Body of pancreas (tissue), 4 donors: Measurements from ENCODE around the gene TEX26. TPM values are rescaled to one million over a fixed set of nuclear protein-coding genes. Genes with fewer than 3 reads are reported as not detected.

Source experiments
- ATAC-seq: fragments of 150-250 bp; one replicate; pipeline ENCODE4 v1.9.1; 2016
- DNase-seq, 4 donors: peaks; one replicate each; pipeline ENCODE4 v3.0.0-alpha.2; 2019
- H3K27ac ChIP-seq, 4 donors: fragments of 200-600 bp; sonication (generic); 1 replicate in 3 of 4; 2 replicates in 1 of 4; pipeline versions ENCODE4 v1.5.1 to v1.6.1; 2016 to 2019; ENCODE audit warnings: mild to moderate bottlenecking in 1 of 4, mixed read lengths in 1 of 4, moderate library complexity in 1 of 4
- H3K27me3 ChIP-seq, 2 donors: fragments of 200-600 bp; sonication (generic); one replicate each; pipeline ENCODE4 v1.6.0; 2016; ENCODE audit warnings: mild to moderate bottlenecking in 1 of 2
- H3K36me3 ChIP-seq, 2 donors: fragments of 200-600 bp; sonication (generic); replicated peaks in 1 of 2; 2 replicates each; pipeline ENCODE4 v1.5.1; 2016; ENCODE audit warnings: low read depth in 2 of 2; ENCODE audit not compliant: insufficient read depth in 1 of 2
- H3K4me1 ChIP-seq: fragments of 200-600 bp; sonication (generic); one replicate; pipeline ENCODE4 v1.6.0; 2016
- H3K4me3 ChIP-seq, 2 donors: fragments of 200-600 bp; sonication (generic); 1 replicate in 1 of 2; 2 replicates in 1 of 2; pipeline ENCODE4 v1.5.1; 2016 to 2019
- H3K9me3 ChIP-seq, 3 donors: fragments of 200-600 bp; sonication (generic); 1 replicate in 2 of 3; 2 replicates in 1 of 3; pipeline ENCODE4 v1.5.1; 2016
- POLR2A ChIP-seq, 3 donors: fragments of 450-650 bp; IDR thresholded peaks; one replicate each; pipeline ENCODE4 v1.6.1; 2016; ENCODE audit warnings: antibody characterized with exemption in 3 of 3, mild to moderate bottlenecking in 2 of 3
- WGBS, 2 donors: methylation state at CpG; one replicate each; pipeline ENCODE4 v1.1.5; 2017; 5-methylcytosine and 5-hydroxymethylcytosine counted together
- intact Hi-C: fragments of 100-400 bp; cut with DNase I; formaldehyde crosslinking; loops from one replicate; pipeline ENCODE4 v1.15.1; 2023
- total RNA-seq, 2 donors: library from RNA; depleted of rRNA; stranded (reverse); fragments of >200 nt; gene quantifications; one replicate each; pipeline ENCODE4 v1.1.0, GENCODE V29; 2016
- TF ChIP-seq, protein P1 (sequence below), 7 experiments: fragments of 450-650 bp in 4 of 7; fragments of 200-600 bp in 3 of 7; sonication (generic) in 3 of 7; IDR thresholded peaks; one replicate each; pipeline ENCODE4 v1.5.1; 2016 to 2019; ENCODE audit warnings: antibody characterized with exemption in 7 of 7

The TEX26 gene
- total RNA-seq, 2 donors from 2014 or later, result not detected

DNA sequence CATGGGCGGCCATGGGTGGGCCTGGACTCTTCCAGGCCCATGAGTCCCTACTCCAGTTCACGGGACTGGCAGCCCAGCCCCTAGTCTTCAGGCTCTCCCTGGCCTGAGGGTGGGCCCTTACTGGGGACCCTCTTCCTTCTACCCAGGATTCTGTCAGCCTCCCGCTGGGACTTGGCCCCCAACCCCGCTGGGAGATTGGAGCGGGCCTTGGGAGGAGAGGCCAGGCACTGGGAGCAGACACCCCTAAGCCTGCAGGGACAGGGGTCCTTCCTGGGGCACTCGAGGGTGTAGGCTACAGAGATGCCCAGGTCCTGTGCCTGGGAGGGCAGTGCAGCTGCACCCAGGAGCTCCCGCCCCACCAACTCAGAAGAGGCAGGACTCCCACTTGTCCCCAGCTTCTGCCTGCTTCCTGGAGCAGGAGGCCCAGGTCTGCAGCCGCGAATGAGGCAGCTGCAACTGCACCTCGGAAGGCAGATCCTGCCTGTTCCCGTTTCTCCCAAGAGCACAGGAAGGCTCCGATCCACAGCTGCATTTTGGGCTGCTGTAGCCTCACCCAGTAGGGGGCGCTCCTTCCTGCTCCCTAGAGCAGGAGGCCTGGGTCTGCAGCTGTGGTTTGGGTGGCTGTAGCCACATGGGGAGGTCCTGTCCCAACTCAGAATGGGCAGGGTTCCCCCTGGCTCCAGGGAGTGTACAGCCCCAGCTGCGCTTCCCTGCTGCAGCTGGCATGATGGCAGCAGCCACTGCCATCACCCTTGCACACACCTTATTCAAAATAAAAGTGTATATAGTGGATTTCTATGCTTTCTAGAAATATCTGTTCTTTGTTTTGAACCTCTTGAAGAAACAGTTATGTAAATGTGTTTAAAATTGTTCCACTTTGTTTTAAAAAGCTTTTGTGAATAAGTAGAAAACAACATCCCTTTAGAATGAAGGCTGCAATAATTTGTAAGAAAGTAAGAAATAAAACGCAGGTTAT, 46.8 kb downstream of the TEX26 start:
- TF ChIP-seq POLR2A (IDR thresholded peaks at IDR 0.05), result no peak
- TF ChIP-seq, protein P1, sequence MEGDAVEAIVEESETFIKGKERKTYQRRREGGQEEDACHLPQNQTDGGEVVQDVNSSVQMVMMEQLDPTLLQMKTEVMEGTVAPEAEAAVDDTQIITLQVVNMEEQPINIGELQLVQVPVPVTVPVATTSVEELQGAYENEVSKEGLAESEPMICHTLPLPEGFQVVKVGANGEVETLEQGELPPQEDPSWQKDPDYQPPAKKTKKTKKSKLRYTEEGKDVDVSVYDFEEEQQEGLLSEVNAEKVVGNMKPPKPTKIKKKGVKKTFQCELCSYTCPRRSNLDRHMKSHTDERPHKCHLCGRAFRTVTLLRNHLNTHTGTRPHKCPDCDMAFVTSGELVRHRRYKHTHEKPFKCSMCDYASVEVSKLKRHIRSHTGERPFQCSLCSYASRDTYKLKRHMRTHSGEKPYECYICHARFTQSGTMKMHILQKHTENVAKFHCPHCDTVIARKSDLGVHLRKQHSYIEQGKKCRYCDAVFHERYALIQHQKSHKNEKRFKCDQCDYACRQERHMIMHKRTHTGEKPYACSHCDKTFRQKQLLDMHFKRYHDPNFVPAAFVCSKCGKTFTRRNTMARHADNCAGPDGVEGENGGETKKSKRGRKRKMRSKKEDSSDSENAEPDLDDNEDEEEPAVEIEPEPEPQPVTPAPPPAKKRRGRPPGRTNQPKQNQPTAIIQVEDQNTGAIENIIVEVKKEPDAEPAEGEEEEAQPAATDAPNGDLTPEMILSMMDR (IDR thresholded peaks at IDR 0.05), result peak in 6 of 7 experiments; percentile 12 to 38 (median 26)
- intact Hi-C loops, result no loop called here
- 52 to 76% methylated on average over 10 to 15 of the region's 15 CpGs for WGBS, 2 donors
- no peaks in the 10 kb centered on the region for H3K4me1 ChIP-seq
- H3K4me3 ChIP-seq, result no peak overlapping the region
- H3K9me3 ChIP-seq, result no peaks in the 10 kb centered on the region
- DNase-seq (peak in 3 of 4 donors; percentile 19 to 42 (median 34)), ATAC-seq (no peak)
- H3K36me3 ChIP-seq, result no peaks in the 10 kb centered on the region
- H3K27me3 ChIP-seq, result no peaks in the 10 kb centered on the region
- H3K27ac ChIP-seq, result no peak overlapping the region

DNA sequence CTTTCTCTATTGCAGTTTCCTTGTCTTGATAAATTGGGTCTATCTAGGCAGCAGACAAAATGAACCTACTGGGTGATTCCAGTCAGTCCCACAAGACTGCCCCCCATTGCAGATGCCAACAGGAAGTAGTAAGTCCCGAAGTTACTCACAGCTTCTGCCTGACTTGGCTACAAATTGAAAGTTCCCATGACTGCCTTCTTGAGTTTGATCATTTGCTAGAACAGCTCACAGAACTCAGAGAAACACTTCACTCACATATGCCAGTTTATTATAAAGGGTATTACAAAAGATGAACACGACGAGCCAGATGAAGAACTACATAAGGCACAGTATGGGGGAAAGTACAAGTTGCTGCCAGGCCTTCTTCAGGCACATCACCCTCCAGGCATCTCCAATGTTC, 50.0 kb downstream of the TEX26 start:
- no peak overlapping the region for H3K4me3 ChIP-seq
- no peak overlapping the region for H3K27ac ChIP-seq
- DNase-seq (no peak), ATAC-seq (no peak)
- H3K36me3 ChIP-seq, result no peaks in the 10 kb centered on the region
- WGBS, 2 donors, result 67 to 73% methylated on average over 3 of the region's 3 CpGs
- intact Hi-C loops, result no loop called here
- no peaks in the 10 kb centered on the region for H3K27me3 ChIP-seq
- TF ChIP-seq POLR2A (IDR thresholded peaks at IDR 0.05), result no peak
- TF ChIP-seq, protein P1 (IDR thresholded peaks at IDR 0.05), result no peak
- H3K9me3 ChIP-seq, result no peaks in the 10 kb centered on the region
- no peaks in the 10 kb centered on the region for H3K4me1 ChIP-seq

DNA sequence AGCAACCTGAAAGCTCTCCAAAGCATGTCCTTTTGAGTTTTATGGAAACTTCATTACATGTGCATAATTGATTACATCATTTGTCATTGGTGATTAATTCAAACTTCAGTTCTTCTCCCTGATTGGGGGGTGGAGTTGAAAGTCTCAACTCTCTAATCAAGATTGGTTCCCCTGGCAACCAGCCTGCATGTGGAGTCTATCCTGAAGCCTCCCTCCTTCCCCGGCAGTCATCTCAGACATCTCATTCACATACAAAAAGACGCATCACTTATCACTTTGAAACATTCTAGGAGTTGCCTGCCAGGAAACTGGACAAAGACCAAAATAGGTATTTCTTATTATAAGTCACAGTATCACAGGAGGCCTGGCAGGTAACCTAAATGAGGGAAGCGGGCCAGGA, 50.5 kb downstream of the TEX26 start:
- WGBS, 2 donors, result 79 to 87% methylated on average over 3 of the region's 3 CpGs
- Histone ChIP-seq H3K36me3 (no peaks in the 10 kb centered on the region), H3K27ac (no peak overlapping the region), H3K4me3 (no peak overlapping the region), H3K4me1 (no peaks in the 10 kb centered on the region), H3K27me3 (no peaks in the 10 kb centered on the region), H3K9me3 (no peaks in the 10 kb centered on the region)
- ATAC-seq (no peak), DNase-seq (no peak)
- intact Hi-C loops, result no loop called here
- no peak for TF ChIP-seq POLR2A (IDR thresholded peaks at IDR 0.05)
- TF ChIP-seq, protein P1 (IDR thresholded peaks at IDR 0.05), result no peak

DNA sequence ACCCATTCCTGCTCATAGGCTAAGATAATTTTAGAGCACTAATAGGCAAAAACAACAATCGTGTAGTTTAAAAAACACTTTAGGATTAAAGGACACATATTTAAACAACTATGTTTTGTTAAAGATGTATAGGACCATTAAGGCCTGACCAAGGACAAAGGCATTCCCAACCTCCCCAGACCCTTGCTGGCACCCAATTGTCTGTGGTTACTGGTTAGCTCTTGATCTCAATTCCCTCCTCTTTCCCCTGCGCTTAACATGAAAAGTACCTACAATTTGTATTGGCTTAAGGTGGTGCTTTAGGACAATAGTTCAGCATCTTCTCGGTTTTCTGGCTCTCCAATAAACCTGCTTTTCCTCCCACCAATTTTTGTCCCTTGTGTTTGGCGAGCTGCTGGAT, 51.0 kb downstream of the TEX26 start:
- Histone ChIP-seq H3K27me3 (no peaks in the 10 kb centered on the region), H3K4me3 (no peak overlapping the region), H3K4me1 (no peaks in the 10 kb centered on the region), H3K9me3 (no peaks in the 10 kb centered on the region), H3K36me3 (no peaks in the 10 kb centered on the region), H3K27ac (no peak overlapping the region)
- DNase-seq (no peak), ATAC-seq (no peak)
- TF ChIP-seq POLR2A (IDR thresholded peaks at IDR 0.05), result no peak
- TF ChIP-seq, protein P1 (IDR thresholded peaks at IDR 0.05), result no peak
- intact Hi-C loops, result no loop called here
- WGBS, 2 donors, result 65 to 69% methylated on average over 4 of the region's 4 CpGs
